CMK (cell line): ENCODE data around the gene GLP2R.
"Not testable (repeated sequence)": the region's sequence is repeated elsewhere in the genome, so short reads cannot be mapped to it uniquely, and the experiment has no call there.

Experiments
- DNase-seq: peaks from one replicate; pipeline ENCODE4 v3.0.0-alpha.2; 2010; ENCODE audit warnings: low read depth

Gene GLP2R

DNA sequence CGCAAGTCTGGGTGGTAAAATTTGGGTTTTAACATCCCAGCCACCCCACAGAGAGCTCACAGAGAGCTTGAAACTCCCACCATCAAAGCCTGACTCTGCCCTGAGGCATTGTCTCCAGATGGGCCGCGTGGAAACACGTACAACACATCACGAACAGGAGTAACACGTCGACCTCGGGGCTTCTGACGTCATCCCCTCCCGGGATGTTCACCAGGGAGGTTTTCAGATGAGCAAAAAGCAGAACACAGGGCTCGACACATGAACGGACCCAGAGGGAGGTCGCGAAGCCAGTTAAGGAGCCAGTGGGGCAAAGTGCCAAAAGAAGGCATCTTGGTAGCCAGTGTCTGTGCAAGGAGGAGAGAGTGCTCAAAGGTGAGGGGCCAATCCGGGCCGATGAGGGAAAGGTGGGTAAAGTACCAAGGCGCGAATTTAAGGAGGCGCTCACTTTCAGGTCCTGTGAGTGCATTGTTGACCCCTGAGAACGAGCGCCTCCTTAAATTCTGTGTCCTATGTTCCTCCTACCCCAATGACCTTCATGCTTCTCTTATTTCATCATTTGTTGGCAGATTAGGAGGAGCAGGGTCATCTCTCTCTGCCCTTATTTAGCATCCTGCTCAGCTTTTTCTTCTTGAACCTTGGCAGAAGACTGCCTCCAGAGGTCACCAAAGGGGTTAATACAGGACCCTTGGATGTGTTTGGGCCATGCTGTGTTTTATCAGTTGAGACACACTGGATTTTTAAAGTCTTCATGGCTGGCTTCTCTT, 73.7 kb downstream of the GLP2R start:
- DNase-seq = no peak

GRCh38 chr17:9900044-9900594, 74.4 kb downstream of the GLP2R start:
- DNase-seq = no peak

- DNase-seq = no peak
Measured at GRCh38 chr17:9900784-9901183, 75.1 kb downstream of the GLP2R start.

- DNase-seq = no peak
Measured at GRCh38 chr17:9902120-9902519, 76.4 kb downstream of the GLP2R start.

GRCh38 chr17:9904277-9905077, 78.8 kb downstream of the GLP2R start:
- DNase-seq = no peak

- no peak for DNase-seq
Measured at GRCh38 chr17:9905078-9905415, 79.3 kb downstream of the GLP2R start, which contains the start of gene RCVRN. Gene RCVRN (minus strand): TSS chr17:9905271. CDS start chr17:9905180, 91 bp downstream.

- no peak for DNase-seq
Measured at GRCh38 chr17:9905902-9906301, 80.2 kb downstream of the GLP2R start.

DNA sequence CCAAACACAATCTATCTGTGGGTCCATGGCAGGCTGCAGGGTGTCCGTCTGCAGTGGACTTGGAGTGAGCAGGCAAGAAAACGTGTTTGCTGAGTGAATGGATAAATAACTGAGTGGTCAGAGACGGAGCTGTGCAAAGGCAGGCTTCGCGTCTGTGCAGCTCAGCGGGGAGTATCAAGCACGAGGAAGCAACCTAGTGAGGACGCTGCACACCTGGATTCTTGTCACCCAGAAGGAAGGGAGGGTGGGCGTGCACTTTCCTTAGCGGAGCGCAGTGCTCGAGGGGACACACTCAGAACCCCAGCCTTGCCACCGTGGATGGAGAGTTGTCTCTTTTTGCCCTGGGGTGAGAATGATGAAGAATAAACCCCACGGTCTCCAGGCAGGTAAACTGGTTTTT, 80.9 kb downstream of the GLP2R start:
- no peak for DNase-seq

- DNase-seq = no peak
Measured at GRCh38 chr17:9907131-9907530, 81.4 kb downstream of the GLP2R start.

DNA sequence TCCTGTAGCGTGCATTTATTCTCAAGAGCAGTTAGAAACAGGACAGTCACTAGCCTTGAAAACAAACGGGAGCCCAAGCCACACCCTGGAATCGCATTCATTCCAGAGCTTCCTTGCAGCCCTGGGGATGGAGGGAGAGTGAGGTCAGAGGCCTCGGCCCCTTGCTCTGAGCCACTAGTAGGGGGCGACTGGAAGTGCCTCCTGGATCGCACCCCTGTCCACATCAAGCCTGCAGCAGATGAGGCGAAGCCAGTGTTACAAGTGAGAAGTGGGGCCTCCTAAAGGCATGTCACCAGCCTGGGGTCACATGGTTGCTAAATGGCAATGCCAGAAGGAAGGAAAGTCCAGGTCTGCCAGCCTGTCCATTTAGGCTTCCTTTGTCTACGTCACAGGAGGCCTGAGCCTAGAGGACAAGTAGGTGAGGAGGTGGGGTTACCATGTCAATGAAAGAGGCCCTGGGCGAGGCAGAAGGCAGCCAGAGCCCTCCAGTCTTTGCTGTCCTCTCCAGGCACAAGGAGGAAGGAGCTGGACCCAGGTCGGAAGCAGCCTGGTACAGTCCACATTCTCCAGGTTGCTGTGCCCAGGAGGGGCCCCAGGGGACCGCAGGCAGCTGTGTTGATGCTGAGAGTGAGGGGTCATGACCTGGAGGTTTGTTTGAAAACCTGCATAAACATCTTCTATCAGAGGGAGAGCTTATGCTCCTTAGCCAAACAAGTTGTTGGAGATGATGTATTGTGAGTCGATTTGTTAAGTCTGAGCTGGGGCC, 82.3 kb downstream of the GLP2R start:
- DNase-seq = no peak

- DNase-seq = no peak
Measured at GRCh38 chr17:9908649-9909042, 82.9 kb downstream of the GLP2R start.

DNA sequence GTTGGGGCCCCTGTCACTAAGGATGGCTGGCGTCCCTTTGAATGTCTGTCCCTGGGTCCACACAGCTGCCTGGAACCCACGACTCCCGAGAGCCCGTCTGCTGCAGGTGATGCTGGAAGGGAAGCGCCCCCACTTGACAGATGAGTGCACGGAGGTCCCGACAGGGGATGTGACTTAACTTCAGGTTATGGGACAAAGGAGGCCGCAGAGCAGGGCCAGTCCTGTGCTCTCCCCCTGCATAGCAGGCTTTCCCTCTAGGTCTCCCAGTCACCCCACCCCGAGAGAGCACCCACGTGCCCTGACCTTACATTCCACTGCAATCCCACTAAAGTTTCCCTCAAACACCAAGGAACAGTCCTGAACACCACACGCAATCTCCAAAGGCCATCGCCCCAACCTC, 85.4 kb downstream of the GLP2R start:
- DNase-seq = no peak

GRCh38 chr17:9912121-9913099, 86.7 kb downstream of the GLP2R start:
- DNase-seq = no peak

DNA sequence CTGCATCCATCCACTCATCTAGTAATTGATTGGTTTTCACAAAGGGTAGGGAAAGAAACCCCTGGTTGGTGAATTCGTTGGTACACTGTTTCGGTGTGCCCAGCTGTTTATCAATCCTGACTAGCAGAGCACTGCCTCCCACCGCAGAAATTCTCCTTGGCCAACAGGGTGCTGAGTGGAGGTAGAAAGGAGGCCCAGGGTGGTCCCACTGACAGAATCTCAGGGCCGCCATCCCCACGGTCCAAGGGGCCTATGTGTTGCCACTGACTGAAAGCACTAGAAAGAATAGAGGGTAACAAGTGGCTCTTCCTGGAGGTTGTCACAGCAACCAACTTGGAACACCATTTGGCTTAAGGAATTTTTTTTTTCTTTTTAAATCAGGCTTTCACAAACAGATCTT, 87.8 kb downstream of the GLP2R start:
- DNase-seq = no peak

GRCh38 chr17:9916108-9916507, 90.4 kb downstream of the GLP2R start:
- no peak for DNase-seq

GRCh38 chr17:9917131-9917530, 91.4 kb downstream of the GLP2R start:
- DNase-seq = no peak

- no peak for DNase-seq
Measured at GRCh38 chr17:9917801-9918200, 92.1 kb downstream of the GLP2R start.

DNA sequence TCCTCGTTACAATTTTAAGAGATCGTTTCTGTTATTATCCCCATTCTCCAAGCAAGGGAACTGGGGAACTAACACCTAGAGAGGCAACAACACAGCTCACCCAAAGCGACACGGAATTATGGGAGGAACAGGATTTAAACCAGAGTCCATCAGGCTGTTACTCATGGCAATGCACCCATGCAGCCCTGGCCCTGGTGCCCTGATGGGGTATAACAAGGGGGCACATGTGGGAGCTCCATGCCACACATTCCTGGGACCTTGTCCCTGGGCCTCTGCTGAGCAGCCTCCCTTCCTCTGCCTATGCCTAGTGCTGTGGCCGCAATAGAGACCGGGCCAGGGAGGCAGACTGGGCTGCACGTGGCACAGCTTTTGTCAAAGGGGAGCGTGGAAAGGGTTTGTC, 92.6 kb downstream of the GLP2R start:
- DNase-seq = no peak

- DNase-seq = no peak
Measured at GRCh38 chr17:9918804-9919352, 93.2 kb downstream of the GLP2R start.

DNA sequence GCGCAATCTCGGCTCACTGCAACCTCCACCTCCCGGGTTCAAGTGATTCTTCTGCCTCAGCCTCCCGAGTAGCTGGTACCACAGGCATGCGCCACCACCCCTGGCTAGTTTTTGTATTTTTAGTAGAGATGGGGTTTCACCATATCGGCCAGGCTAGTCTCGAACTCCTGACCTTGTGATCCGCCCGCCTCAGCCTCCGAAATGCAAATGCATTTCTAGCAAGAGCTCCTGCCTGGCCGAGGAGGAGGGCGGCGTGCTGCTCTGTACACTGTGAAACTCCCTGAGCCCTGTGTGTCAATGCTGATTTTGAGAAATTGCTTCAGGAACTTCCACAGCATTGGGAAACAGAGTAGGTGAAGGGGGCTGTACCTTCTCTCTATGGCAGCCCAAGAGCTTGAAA, 95.5 kb downstream of the GLP2R start:
- DNase-seq = not testable (repeated sequence)
